Lung (tissue), 12 donors: ENCODE results near the gene RSRC1. TPM values are rescaled to one million over a fixed set of nuclear protein-coding genes. Genes with fewer than 3 reads are reported as not detected.

ENCODE experiments used
- ATAC-seq: fragments of 200-7000 bp; cut with Tn5 transposase; one replicate; pipeline ENCODE4 v1.9.1; 2020; ENCODE audit warnings: moderate number of reproducible peaks; ENCODE audit not compliant: insufficient read depth, low FRiP score
- DNase-seq, 3 donors: peaks; one replicate each; pipeline ENCODE4 v3.0.0-alpha.2; 2013 to 2017
- H3K27ac ChIP-seq, 2 donors: one replicate each; pipeline ENCODE4 v1.5.1; 2013; ENCODE audit warnings: mild to moderate bottlenecking in 2 of 2, moderate library complexity in 2 of 2, control low read depth in 1 of 2, inconsistent platforms in 1 of 2, low read depth in 1 of 2, low read length in 1 of 2
- H3K27me3 ChIP-seq, 3 donors: one replicate each; pipeline ENCODE4 v1.5.1; 2013; ENCODE audit warnings: low read length in 2 of 3; ENCODE audit not compliant: control insufficient read depth in 3 of 3, insufficient read depth in 3 of 3
- H3K36me3 ChIP-seq, 4 donors: one replicate each; pipeline ENCODE4 v1.5.1; 2013; ENCODE audit warnings: low read length in 4 of 4, mild to moderate bottlenecking in 1 of 4, moderate library complexity in 1 of 4; ENCODE audit not compliant: control insufficient read depth in 4 of 4, insufficient read depth in 4 of 4
- H3K4me1 ChIP-seq, 5 donors: one replicate each; pipeline ENCODE4 v1.5.1; 2013; ENCODE audit warnings: low read length in 5 of 5, mild to moderate bottlenecking in 2 of 5, moderate library complexity in 1 of 5; ENCODE audit not compliant: control insufficient read depth in 5 of 5, insufficient read depth in 5 of 5
- H3K4me3 ChIP-seq: one replicate; pipeline ENCODE4 v1.5.1; 2013; ENCODE audit warnings: mild to moderate bottlenecking, control low read depth, moderate library complexity
- H3K9ac ChIP-seq, 2 donors: one replicate each; pipeline ENCODE4 v1.5.1; 2013; ENCODE audit warnings: low read length in 2 of 2, control low read depth in 1 of 2; ENCODE audit not compliant: insufficient read depth in 1 of 2
- H3K9me3 ChIP-seq, 4 donors: one replicate each; pipeline ENCODE4 v1.5.1; 2013; ENCODE audit warnings: low read length in 3 of 4, mild to moderate bottlenecking in 1 of 4, moderate library complexity in 1 of 4; ENCODE audit not compliant: control insufficient read depth in 4 of 4, insufficient read depth in 3 of 4
- WGBS, 2 donors: extraction: QIAGEN DNeasy Blood & Tissue Kit; methylation state at CpG; one replicate each; pipeline ENCODE4 v1.1.7; 2013; 5-methylcytosine and 5-hydroxymethylcytosine counted together
- polyA plus RNA-seq, 2 donors: library from polyadenylated mRNA; stranded (reverse); fragments of 200-250 nt; gene quantifications; one replicate each; pipeline ENCODE4 v1.2.1, GENCODE V29; 2013
- total RNA-seq, 2 donors: library from RNA; depleted of rRNA in 1 of 2; stranded (reverse); fragments of >200 nt in 1 of 2; gene quantifications; one replicate each; pipeline ENCODE4 v1.2.1, GENCODE V29; 2014 to 2021
- TF ChIP-seq, protein P1 (sequence below): IDR thresholded peaks from 2 replicates; pipeline ENCODE4 v1.5.1; 2012; ENCODE audit warnings: mild to moderate bottlenecking; ENCODE audit errors: control extremely low read depth, extremely low read depth
- donor health status: control.
- donor health status: control.
- donor health status: Bipolar disorder and iron deficiency.
- donor health status: healthy.
- donor health status: DM: yes; HTN: yes; CAD: no.

The RSRC1 gene
- total and polyA plus RNA-seq, 4 donors: 9.1 to 53.5 (median 17.0) TPM

DNA sequence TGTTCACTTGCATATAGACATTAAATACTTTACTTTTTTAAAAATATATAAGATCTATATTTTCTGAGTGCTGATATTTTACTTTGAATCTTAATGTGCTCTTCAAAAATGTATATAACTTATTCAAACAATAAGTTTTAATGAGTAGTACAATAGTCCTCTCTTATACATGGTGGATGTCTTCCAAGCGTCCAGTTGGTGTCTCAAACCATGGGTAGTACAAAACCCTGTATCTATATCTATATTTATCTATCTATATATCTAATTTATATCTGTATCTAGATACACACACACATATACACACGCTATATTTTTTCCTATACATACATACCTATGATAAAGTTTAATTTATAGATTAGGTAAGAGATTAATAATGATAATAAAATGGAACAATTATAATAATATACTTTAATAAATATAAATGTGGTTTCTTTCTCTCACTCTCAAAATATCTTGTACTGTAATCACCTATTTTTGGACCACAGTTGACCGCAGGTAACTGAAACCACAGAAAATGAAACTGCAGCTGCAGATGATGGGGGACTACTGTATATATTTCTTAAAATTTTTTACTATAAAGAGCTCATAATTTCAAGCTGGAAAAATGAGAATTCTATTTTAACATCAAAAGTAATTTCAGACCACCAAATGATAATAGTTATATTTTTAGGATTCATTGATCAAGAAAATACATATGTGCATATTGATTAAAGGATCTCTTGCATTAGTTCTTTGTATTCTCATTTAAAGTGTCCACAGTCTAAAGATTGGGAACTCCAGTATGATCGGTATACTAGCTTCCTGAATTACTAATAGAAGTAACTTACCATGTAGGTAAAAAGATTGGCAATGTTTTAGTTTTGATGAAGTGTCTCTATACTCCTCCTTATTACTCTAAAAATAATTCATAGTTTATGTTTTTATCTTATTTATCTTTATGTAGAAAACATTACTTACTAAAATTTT is 246.0 kb downstream of the RSRC1 start:
- no peaks in the 10 kb centered on the region for H3K4me1 ChIP-seq
- H3K4me3 ChIP-seq: no peak overlapping the region
- TF ChIP-seq, protein P1, sequence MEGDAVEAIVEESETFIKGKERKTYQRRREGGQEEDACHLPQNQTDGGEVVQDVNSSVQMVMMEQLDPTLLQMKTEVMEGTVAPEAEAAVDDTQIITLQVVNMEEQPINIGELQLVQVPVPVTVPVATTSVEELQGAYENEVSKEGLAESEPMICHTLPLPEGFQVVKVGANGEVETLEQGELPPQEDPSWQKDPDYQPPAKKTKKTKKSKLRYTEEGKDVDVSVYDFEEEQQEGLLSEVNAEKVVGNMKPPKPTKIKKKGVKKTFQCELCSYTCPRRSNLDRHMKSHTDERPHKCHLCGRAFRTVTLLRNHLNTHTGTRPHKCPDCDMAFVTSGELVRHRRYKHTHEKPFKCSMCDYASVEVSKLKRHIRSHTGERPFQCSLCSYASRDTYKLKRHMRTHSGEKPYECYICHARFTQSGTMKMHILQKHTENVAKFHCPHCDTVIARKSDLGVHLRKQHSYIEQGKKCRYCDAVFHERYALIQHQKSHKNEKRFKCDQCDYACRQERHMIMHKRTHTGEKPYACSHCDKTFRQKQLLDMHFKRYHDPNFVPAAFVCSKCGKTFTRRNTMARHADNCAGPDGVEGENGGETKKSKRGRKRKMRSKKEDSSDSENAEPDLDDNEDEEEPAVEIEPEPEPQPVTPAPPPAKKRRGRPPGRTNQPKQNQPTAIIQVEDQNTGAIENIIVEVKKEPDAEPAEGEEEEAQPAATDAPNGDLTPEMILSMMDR: no peak
- no peak overlapping the region for H3K9ac ChIP-seq
- no peak overlapping the region for H3K27ac ChIP-seq
- H3K27me3 ChIP-seq: no peaks in the 10 kb centered on the region
- DNase-seq: no peak
- WGBS, 2 donors: 87 to 88% methylated on average over 4 of the region's 4 CpGs
- H3K36me3 ChIP-seq: peaks cover 0 to 2% (median 0%) of the 10 kb centered on the region in 4 donors
- ATAC-seq: no peak
- H3K9me3 ChIP-seq: peaks cover 0 to 4% (median 0%) of the 10 kb centered on the region in 4 donors

DNA sequence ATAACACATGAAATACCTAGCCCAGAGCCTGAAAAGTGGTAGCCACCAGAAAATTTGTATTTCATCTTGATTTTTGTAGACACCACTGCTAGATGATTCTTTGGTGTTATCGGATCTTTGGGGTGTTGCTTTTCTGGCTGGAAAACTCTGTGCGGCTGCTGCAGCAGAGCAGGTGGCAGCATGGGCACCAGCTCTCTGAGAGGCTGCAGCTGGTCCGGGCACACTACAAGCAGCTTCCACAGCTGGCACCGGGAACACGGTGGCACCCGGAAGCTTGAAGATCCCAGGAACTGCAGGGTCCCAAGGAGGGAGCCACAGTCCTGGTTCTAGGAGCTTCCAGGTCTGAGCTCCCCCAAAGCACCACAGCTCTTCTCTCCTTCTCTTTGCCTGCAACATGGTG is 249.4 kb downstream of the RSRC1 start:
- DNase-seq: no peak
- TF ChIP-seq, protein P1: no peak

DNA sequence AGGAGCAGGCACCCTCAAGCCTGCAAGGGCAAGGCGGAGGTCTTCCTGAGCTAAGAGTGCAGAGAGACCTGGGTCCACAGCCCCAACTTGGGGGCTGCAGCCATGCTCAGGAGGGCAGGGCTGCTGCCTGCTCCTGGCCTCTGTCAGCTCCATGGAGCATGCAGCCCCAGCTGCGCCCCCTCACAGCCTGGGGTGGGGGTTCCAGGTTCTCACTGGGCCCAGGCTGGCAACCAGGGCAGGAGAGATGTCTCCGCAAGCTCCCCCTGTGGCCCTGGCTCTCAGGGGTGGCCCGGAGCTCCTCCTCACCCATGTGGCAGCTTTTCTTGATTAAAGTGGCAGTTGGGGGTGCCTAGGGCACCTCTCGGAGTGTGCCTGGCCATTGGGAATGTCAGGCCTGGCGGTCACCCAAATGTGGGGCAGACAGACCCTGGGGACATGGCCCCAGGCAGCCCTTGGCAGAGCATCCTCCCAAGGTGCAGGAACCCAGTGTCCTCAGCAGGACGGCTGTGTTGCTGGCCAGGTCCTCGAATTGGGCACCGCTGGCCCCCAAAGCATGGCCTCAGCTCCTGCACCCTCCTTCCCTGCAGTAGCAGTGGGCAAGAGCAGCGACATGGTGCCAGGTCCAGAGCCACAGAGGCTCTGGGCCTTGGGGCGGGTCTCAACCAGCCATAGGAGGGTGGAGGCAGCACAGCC is 251.0 kb downstream of the RSRC1 start:
- ATAC-seq (no peak), DNase-seq (no peak)
- Histone ChIP-seq H3K36me3 (peaks cover 0 to 2% (median 0%) of the 10 kb centered on the region in 4 donors), H3K4me3 (no peak overlapping the region), H3K9ac (no peak overlapping the region), H3K9me3 (peaks cover 0 to 4% (median 0%) of the 10 kb centered on the region in 4 donors), H3K27me3 (no peaks in the 10 kb centered on the region), H3K4me1 (no peaks in the 10 kb centered on the region), H3K27ac (no peak overlapping the region)
- TF ChIP-seq, protein P1: no peak
- 93 to 97% methylated on average over 11 of the region's 11 CpGs for WGBS, 2 donors

More for the DNA sequence above, 249.4 kb downstream of the RSRC1 start:
- H3K36me3 ChIP-seq: peaks cover 0 to 2% (median 0%) of the 10 kb centered on the region in 4 donors
- peaks cover 0 to 4% (median 0%) of the 10 kb centered on the region in 4 donors for H3K9me3 ChIP-seq
- H3K4me3 ChIP-seq: no peak overlapping the region
- ATAC-seq: no peak
- H3K4me1 ChIP-seq: no peaks in the 10 kb centered on the region
- no peak overlapping the region for H3K27ac ChIP-seq
- 80 to 91% methylated on average over 6 of the region's 6 CpGs for WGBS, 2 donors
- no peaks in the 10 kb centered on the region for H3K27me3 ChIP-seq
- H3K9ac ChIP-seq: no peak overlapping the region
